IPS-15b (cell line): Measurements from ENCODE around the gene JDP2.

Experiments
- H3K27me3 ChIP-seq: one replicate; pipeline ENCODE4 v1.6.1; 2013; ENCODE audit warnings: low read length; ENCODE audit not compliant: control insufficient read depth, insufficient read depth
- H3K36me3 ChIP-seq: one replicate; pipeline ENCODE4 v1.6.1; 2013; ENCODE audit warnings: low read length; ENCODE audit not compliant: control insufficient read depth, insufficient read depth
- H3K4me1 ChIP-seq: one replicate; pipeline ENCODE4 v1.6.1; 2013; ENCODE audit warnings: mild to moderate bottlenecking, low read length; ENCODE audit not compliant: control insufficient read depth, insufficient read depth
- H3K4me3 ChIP-seq: one replicate; pipeline ENCODE4 v1.5.1; 2013; ENCODE audit warnings: low read depth, low read length
- H3K9ac ChIP-seq: one replicate; pipeline ENCODE4 v1.6.1; 2013; ENCODE audit warnings: low read depth, mild to moderate bottlenecking, low read length
- H3K9me3 ChIP-seq: one replicate; pipeline ENCODE4 v1.6.1; 2013; ENCODE audit warnings: mild to moderate bottlenecking, low read length; ENCODE audit not compliant: control insufficient read depth, insufficient read depth

JDP2 gene

DNA sequence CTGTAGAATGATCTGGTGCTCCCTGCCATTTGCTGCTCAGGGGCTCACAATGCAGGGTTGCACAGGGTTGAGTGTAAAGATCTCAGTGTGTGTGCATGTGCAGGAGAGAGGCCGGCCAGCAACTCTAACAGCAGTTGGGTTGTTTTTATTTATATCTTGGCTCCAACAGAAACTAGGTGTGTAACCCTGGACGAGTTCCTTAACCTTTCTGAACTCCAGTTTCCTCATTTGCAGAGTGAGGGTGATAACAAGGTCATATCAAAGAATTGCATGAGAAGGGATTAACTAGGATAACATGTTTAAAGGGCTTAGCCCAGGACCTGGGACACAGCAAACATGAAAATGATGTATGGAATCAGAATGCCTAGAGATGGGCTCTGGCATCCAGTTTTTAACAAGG, 14.8 kb upstream of the JDP2 start:
- Histone ChIP-seq H3K9me3 (no peaks in the 10 kb centered on the region), H3K36me3 (no peaks in the 10 kb centered on the region), H3K27me3 (no peaks in the 10 kb centered on the region), H3K4me1 (peaks cover 5% of the 10 kb centered on the region), H3K4me3 (no peak overlapping the region), H3K9ac (no peak overlapping the region)

DNA sequence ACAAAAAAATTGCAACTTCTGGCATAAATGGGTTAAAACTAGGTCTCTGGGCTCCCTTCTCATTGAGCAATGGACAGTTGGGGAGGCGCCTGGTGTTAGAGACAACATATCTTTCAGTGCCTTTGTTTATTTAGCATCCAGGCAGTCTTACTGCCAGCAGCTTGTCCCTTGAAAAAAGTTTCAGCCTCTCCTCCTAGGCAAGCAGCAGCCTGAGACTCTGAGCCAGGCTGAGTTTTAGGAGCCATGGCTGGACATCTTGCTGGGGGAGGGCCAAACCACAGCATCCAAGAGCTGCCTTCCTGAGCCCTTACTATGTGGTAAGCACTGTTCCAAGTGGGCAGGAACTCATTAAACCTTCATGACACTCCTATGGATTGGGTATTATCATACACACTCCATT, 10.1 kb upstream of the JDP2 start:
- Histone ChIP-seq H3K9ac (no peak overlapping the region), H3K4me1 (peaks cover 11% of the 10 kb centered on the region), H3K36me3 (no peaks in the 10 kb centered on the region), H3K9me3 (no peaks in the 10 kb centered on the region), H3K4me3 (no peak overlapping the region), H3K27me3 (no peaks in the 10 kb centered on the region)

DNA sequence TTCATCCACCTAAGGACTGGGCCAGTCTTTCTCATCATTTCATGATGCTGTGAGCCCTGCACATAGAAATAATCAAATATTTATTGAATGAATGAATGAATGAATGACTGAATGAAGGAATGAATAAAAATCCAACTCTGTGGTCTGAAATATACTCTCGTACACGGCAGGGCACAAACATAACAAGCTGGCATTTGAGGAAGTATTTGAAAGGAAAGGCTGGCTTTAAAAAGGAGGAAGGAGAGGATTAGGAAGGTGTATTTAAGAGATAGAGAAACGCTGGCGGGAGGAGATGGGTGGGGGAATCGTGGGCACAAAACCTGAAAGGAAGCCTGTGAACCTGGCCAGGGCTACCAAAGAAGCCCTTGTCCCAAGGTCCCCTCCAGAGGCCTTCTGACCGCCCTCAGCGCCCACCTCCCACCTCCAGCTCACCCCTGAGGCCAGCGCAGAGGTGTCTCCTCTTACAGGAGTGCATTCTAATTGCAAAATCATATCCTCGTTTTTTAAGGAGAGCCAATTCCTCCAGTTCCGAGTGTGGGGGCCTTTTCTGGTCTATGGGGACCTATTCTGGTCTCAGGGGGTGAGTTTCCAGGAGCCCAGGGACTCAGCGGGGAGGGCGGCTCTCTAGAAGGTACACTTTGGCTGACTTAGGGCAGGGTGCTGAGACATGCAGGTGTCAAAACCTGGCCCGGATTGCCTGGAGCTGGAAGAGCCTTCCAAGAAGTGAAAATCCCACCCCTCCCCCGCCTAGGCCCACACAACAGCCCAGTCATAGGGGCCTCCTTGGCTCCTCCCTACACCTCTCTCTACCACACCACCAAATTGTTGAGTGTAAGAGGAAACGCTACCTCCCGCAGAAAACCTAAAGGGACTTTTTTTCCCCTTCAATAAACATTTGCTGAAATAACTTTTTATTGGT, 8.7 kb upstream of the JDP2 start:
- peaks cover under 1% of the 10 kb centered on the region for H3K9me3 ChIP-seq
- no peaks in the 10 kb centered on the region for H3K36me3 ChIP-seq
- H3K4me3 ChIP-seq: peak overlapping the region; percentile 43
- H3K27me3 ChIP-seq: no peaks in the 10 kb centered on the region
- peaks cover 11% of the 10 kb centered on the region for H3K4me1 ChIP-seq
- peak overlapping the region; percentile 20 for H3K9ac ChIP-seq

DNA sequence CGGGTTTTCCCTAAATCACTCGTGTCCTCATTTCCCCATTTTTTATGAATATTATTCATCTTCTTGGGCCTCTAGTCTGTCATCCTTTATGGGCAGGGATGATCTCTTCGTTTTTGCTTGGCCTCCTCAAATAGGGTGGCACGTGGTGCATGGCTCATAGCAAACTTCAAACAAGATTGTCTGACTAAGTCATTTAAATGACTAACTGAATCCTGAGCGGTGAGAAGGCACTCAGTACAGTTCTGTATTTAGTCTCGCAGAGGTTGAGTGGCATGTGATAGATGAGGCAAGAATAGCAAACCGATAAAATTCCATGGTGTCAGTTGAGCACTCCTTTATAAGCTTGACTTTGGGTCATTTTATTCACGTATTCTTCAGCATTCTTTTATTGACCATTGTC, 5.7 kb upstream of the JDP2 start:
- Histone ChIP-seq H3K36me3 (no peaks in the 10 kb centered on the region), H3K9ac (no peak overlapping the region), H3K9me3 (peaks cover 3% of the 10 kb centered on the region), H3K27me3 (peaks cover 17% of the 10 kb centered on the region), H3K4me1 (peaks cover 15% of the 10 kb centered on the region), H3K4me3 (no peak overlapping the region)

DNA sequence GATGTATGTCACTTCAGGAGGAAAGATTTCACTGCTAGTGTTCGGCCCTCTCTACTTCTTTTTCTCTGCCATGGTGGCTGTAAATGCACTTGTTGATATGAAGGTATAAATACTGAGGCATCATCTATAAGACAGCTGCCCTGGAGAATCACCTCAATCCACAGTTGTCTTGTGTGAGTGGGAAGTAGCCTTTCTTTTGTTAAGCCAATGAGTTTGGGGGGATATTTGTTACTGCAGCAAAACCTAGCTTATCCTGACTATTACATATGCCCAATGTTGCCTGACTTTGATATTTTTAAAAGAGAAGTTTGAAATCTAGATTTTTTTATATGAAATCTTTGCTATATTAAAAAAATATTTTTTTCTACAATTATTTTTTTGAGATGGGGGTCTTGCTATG, 3.3 kb upstream of the JDP2 start:
- Histone ChIP-seq H3K36me3 (no peaks in the 10 kb centered on the region), H3K27me3 (peaks cover 19% of the 10 kb centered on the region), H3K9me3 (peaks cover 3% of the 10 kb centered on the region)

DNA sequence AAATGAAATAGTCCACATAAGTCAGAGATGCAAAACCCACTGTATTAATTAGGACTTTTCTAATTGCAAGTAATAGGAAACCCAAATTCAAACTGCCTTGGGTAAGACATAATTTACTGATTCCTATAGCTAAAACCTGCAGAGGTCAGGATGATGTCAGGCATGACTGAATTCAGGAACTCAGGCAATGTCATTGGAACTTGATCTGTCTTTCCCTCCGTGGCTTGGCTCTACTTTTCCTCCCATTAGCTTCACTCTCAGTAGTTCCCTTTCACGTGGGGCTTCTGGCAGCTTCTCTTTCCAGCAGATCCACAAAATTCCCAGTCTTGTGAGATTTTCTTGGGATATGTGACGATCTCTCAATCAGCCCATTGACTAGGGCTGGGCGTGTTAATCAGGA, 2.4 kb upstream of the JDP2 start:
- Histone ChIP-seq H3K27me3 (peaks cover 19% of the 10 kb centered on the region), H3K4me3 (no peak overlapping the region), H3K9me3 (peaks cover 3% of the 10 kb centered on the region), H3K36me3 (no peaks in the 10 kb centered on the region), H3K4me1 (peaks cover 19% of the 10 kb centered on the region), H3K9ac (no peak overlapping the region)

More for the DNA sequence above, 3.3 kb upstream of the JDP2 start:
- Histone ChIP-seq H3K4me1 (peaks cover 18% of the 10 kb centered on the region), H3K9ac (no peak overlapping the region), H3K4me3 (no peak overlapping the region)

GRCh38 chr14:75426332-75427125, 1.3 kb upstream of the JDP2 start:
- H3K4me3 ChIP-seq: peak overlapping the region; percentile 58
- peaks cover 19% of the 10 kb centered on the region for H3K4me1 ChIP-seq
- no peak overlapping the region for H3K9ac ChIP-seq
- H3K27me3 ChIP-seq: peaks cover 19% of the 10 kb centered on the region
- no peaks in the 10 kb centered on the region for H3K36me3 ChIP-seq
- peaks cover 3% of the 10 kb centered on the region for H3K9me3 ChIP-seq

DNA sequence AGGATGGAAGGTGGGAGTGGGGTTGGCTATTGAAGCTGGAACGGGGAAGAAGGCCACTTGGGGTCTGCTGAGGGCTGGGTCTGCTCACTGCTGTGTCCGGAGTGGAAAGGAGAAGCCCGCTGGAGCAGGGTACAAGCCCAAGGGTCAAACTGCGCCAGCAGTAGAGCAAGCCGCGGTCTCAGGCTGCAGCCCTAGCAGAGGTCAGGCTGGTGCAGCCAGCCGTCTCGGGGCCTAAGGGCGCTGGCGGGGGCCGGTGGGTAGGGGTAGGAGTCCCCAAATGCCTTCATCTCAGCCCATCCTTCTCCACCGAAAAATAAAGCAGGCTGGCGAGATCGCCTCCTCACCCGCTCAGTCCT, 718 bp upstream of the JDP2 start:
- Histone ChIP-seq H3K4me3 (peak overlapping the region; percentile 58), H3K4me1 (peaks cover 19% of the 10 kb centered on the region), H3K9ac (no peak overlapping the region)

GRCh38 chr14:75428230-75429104, 645 bp downstream of the JDP2 start:
- peaks cover 8% of the 10 kb centered on the region for H3K36me3 ChIP-seq
- H3K4me3 ChIP-seq: peak overlapping the region; percentile 58
- H3K9ac ChIP-seq: no peak overlapping the region
- peaks cover 19% of the 10 kb centered on the region for H3K27me3 ChIP-seq
- H3K4me1 ChIP-seq: peaks cover 19% of the 10 kb centered on the region
- peaks cover 3% of the 10 kb centered on the region for H3K9me3 ChIP-seq

More for the DNA sequence above, 718 bp upstream of the JDP2 start:
- peaks cover 19% of the 10 kb centered on the region for H3K27me3 ChIP-seq
- peaks cover 5% of the 10 kb centered on the region for H3K36me3 ChIP-seq
- H3K9me3 ChIP-seq: peaks cover 3% of the 10 kb centered on the region

- H3K9me3 ChIP-seq: no peaks in the 10 kb centered on the region
- no peak overlapping the region for H3K9ac ChIP-seq
- H3K36me3 ChIP-seq: peaks cover 8% of the 10 kb centered on the region
- H3K4me3 ChIP-seq: peak overlapping the region; percentile 58
- peaks cover 19% of the 10 kb centered on the region for H3K27me3 ChIP-seq
- H3K4me1 ChIP-seq: peaks cover 19% of the 10 kb centered on the region
Observed at GRCh38 chr14:75429562-75429961, 1.7 kb downstream of the JDP2 start.

DNA sequence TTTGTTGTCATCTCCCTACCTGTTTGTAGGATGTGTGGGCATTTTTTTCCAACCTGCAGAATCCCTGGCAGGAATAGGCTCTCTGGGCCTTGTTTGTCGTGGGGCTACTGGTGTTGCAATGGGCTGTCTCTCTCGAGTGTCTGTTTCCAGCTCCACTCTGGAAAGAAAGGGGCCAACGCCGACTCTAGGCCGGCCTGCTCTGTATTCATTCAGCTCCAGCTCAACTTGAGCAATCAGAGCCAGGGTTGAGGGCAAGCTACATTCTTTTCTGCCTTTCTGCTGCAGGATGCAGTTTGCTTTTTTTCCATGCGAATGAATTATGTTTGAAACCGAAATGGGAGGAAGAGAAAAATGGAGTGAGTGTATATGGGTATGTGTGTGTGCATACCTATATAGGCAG, 2.3 kb downstream of the JDP2 start:
- Histone ChIP-seq H3K9ac (no peak overlapping the region), H3K27me3 (peaks cover 19% of the 10 kb centered on the region), H3K9me3 (no peaks in the 10 kb centered on the region), H3K4me3 (no peak overlapping the region), H3K36me3 (peaks cover 12% of the 10 kb centered on the region), H3K4me1 (peaks cover 19% of the 10 kb centered on the region)
